H1 (cell line): ENCODE results near the gene GADD45A. TPM values are rescaled to one million over a fixed set of nuclear protein-coding genes. Genes with fewer than 3 reads are reported as not detected.

Experiments
- CTCF ChIA-PET: fragments of 300-600 bp; sonication (Branson Sonifier 250); formaldehyde crosslinking; loops from one replicate; lab custom pipeline; 2021; ENCODE audit not compliant: partially characterized antibody; lab: Charles Lee
- POLR2A ChIA-PET: fragments of 300-600 bp; sonication (Branson Sonifier 250); formaldehyde crosslinking; loops from one replicate; lab custom pipeline; 2021; ENCODE audit warnings: inconsistent platforms; ENCODE audit not compliant: partially characterized antibody; lab: Charles Lee
- DNase-seq, 2 experiments: peaks; one replicate each; pipeline versions ENCODE4 v3.0.0 to v3.0.0-alpha.2; 2010 to 2022; ENCODE audit warnings: low spot score in 2 of 2, low read depth in 1 of 2, mixed read lengths in 1 of 2
- FAIRE-seq: peaks from 2 replicates; lab custom pipeline; 2011; peaks lifted over from hg19 to GRCh38; lab: Jason Lieb, UNC
- H2AFZ ChIP-seq: 2 replicates; pipeline ENCODE4 v1.8.1; 2012; ENCODE audit warnings: low read length, inconsistent platforms
- H2AK5ac ChIP-seq: 2 replicates; pipeline ENCODE4 v1.6.1; 2013; ENCODE audit warnings: low read depth, low read length
- H2BK120ac ChIP-seq: replicated peaks from 2 replicates; pipeline ENCODE3; 2013; ENCODE audit warnings: low read depth, low read length, inconsistent platforms
- H2BK12ac ChIP-seq: 2 replicates; pipeline ENCODE4 v1.6.1; 2013; ENCODE audit warnings: low read depth, low read length
- H2BK15ac ChIP-seq: 2 replicates; pipeline ENCODE4 v1.6.1; 2013; ENCODE audit warnings: low read length
- H2BK20ac ChIP-seq: 2 replicates; pipeline ENCODE4 v1.6.1; 2013; ENCODE audit warnings: low read length
- H2BK5ac ChIP-seq: 2 replicates; pipeline ENCODE4 v1.6.1; 2013; ENCODE audit warnings: low read depth, low read length
- H3K14ac ChIP-seq: 2 replicates; pipeline ENCODE4 v1.6.1; 2013; ENCODE audit warnings: inconsistent platforms; ENCODE audit not compliant: insufficient read length
- H3K18ac ChIP-seq: 2 replicates; pipeline ENCODE4 v1.6.1; 2013; ENCODE audit warnings: low read length; ENCODE audit errors: extremely low read depth
- H3K23ac ChIP-seq: 2 replicates; pipeline ENCODE4 v1.6.1; 2013; ENCODE audit warnings: inconsistent platforms; ENCODE audit not compliant: insufficient read length
- H3K23me2 ChIP-seq: 2 replicates; pipeline ENCODE4 v1.6.1; 2013; ENCODE audit warnings: low read depth, low read length
- H3K27ac ChIP-seq: 2 replicates; pipeline ENCODE4 v1.6.1; 2011; ENCODE audit warnings: low read depth, low read length, inconsistent platforms
- H3K27me3 ChIP-seq, 4 experiments: replicated peaks in 1 of 4; 1 replicate in 1 of 4; 2 replicates in 3 of 4; pipeline versions ENCODE4 v1.6.1 to v1.8.1; 2011 to 2013; ENCODE audit warnings: low read length in 3 of 4, mild to moderate bottlenecking in 3 of 4, inconsistent platforms in 2 of 4, mixed read lengths in 2 of 4, moderate library complexity in 1 of 4; ENCODE audit not compliant: control insufficient read depth in 3 of 4, insufficient read depth in 3 of 4; ENCODE audit errors: extremely low read depth in 1 of 4
- H3K36me3 ChIP-seq, 4 experiments: 2 replicates each; pipeline versions ENCODE4 v1.6.1 to v1.8.1; 2011 to 2013; ENCODE audit warnings: mild to moderate bottlenecking in 4 of 4, low read length in 3 of 4, moderate library complexity in 2 of 4, control low read depth in 1 of 4, inconsistent platforms in 1 of 4; ENCODE audit not compliant: insufficient read depth in 4 of 4, control insufficient read depth in 2 of 4
- H3K4ac ChIP-seq: replicated peaks from 2 replicates; pipeline ENCODE3; 2013; ENCODE audit warnings: low read length, low read depth, mixed read lengths, inconsistent platforms; ENCODE audit not compliant: insufficient read length
- H3K4me1 ChIP-seq, 4 experiments: replicated peaks in 1 of 4; 1 replicate in 1 of 4; 2 replicates in 3 of 4; pipeline versions ENCODE4 v1.6.1 to v1.8.1; 2011 to 2013; ENCODE audit warnings: low read length in 3 of 4, inconsistent platforms in 2 of 4, mixed read lengths in 1 of 4; ENCODE audit not compliant: insufficient read depth in 4 of 4, control insufficient read depth in 3 of 4
- H3K4me2 ChIP-seq, 2 experiments: 2 replicates each; pipeline versions ENCODE4 v1.6.1 to v1.8.1; 2011 to 2013; ENCODE audit warnings: low read depth in 2 of 2, low read length in 2 of 2, control low read depth in 1 of 2, inconsistent platforms in 1 of 2, mild to moderate bottlenecking in 1 of 2; ENCODE audit not compliant: insufficient read depth in 1 of 2
- H3K4me3 ChIP-seq, 4 experiments: fragments of 200-600, 300-600 bp in 1 of 4; sonication (generic), shearing (Covaris generic), sonication (Bioruptor Twin) in 1 of 4; 2 replicates each; pipeline versions ENCODE4 v1.5.1 to v1.8.1; 2011 to 2016; ENCODE audit warnings: low read length in 4 of 4, low read depth in 3 of 4, control low read depth in 2 of 4, inconsistent platforms in 2 of 4, mild to moderate bottlenecking in 2 of 4, mixed read lengths in 1 of 4, moderate library complexity in 1 of 4; ENCODE audit not compliant: insufficient read depth in 2 of 4; ENCODE audit errors: extremely low read depth in 1 of 4
- H3K56ac ChIP-seq: replicated peaks from 2 replicates; pipeline ENCODE3; 2013; ENCODE audit warnings: low read depth, mild to moderate bottlenecking, mixed read lengths, low read length, inconsistent platforms; ENCODE audit not compliant: insufficient read length
- H3K79me1 ChIP-seq: 2 replicates; pipeline ENCODE4 v1.6.1; 2013; ENCODE audit warnings: low read depth, low read length, control low read depth
- H3K79me2 ChIP-seq, 2 experiments: 2 replicates each; pipeline versions ENCODE4 v1.6.1 to v1.8.1; 2012 to 2013; ENCODE audit warnings: low read length in 2 of 2, mild to moderate bottlenecking in 2 of 2, inconsistent platforms in 1 of 2; ENCODE audit not compliant: insufficient read depth in 2 of 2, control insufficient read depth in 1 of 2
- H3K9ac ChIP-seq, 4 experiments: replicated peaks in 1 of 4; 1 replicate in 1 of 4; 2 replicates in 3 of 4; pipeline versions ENCODE4 v1.6.1 to v1.8.1; 2011 to 2013; ENCODE audit warnings: low read depth in 3 of 4, low read length in 3 of 4, control low read depth in 2 of 4, mild to moderate bottlenecking in 2 of 4, moderate library complexity in 2 of 4, inconsistent platforms in 1 of 4; ENCODE audit errors: extremely low read depth in 1 of 4
- H3K9me3 ChIP-seq, 2 experiments: 2 replicates each; pipeline versions ENCODE4 v1.6.1 to v1.8.1; 2012 to 2013; ENCODE audit warnings: mild to moderate bottlenecking in 2 of 2, moderate library complexity in 2 of 2, control low read depth in 1 of 2, inconsistent platforms in 1 of 2, low read depth in 1 of 2, low read length in 1 of 2, mixed read lengths in 1 of 2; ENCODE audit not compliant: insufficient read depth in 2 of 2
- H4K20me1 ChIP-seq, 2 experiments: replicated peaks in 1 of 2; 2 replicates each; pipeline versions ENCODE3 to v1.8.1; 2011 to 2013; ENCODE audit warnings: inconsistent platforms in 2 of 2, low read length in 2 of 2, mild to moderate bottlenecking in 1 of 2; ENCODE audit not compliant: insufficient read depth in 2 of 2, control insufficient read depth in 1 of 2
- H4K5ac ChIP-seq: 2 replicates; pipeline ENCODE4 v1.6.1; 2013; ENCODE audit warnings: low read length, low read depth, mixed read lengths, inconsistent platforms; ENCODE audit not compliant: insufficient read length
- H4K8ac ChIP-seq: 2 replicates; pipeline ENCODE4 v1.8.0; 2013; ENCODE audit warnings: mild to moderate bottlenecking, moderate library complexity, low read length, inconsistent platforms; ENCODE audit not compliant: insufficient read depth; ENCODE audit errors: extremely low read depth
- H4K91ac ChIP-seq: replicated peaks from 2 replicates; pipeline ENCODE3; 2013; ENCODE audit warnings: low read length, mixed read lengths, inconsistent platforms; ENCODE audit not compliant: insufficient read length
- ATF2 ChIP-seq: IDR thresholded peaks from 2 replicates; pipeline ENCODE4 v1.6.1; 2012; ENCODE audit warnings: low read length, inconsistent platforms
- BCL11A ChIP-seq, 2 experiments: IDR thresholded peaks; one replicate each; pipeline ENCODE4 v1.6.1; 2011; ENCODE audit warnings: low read depth in 2 of 2, low read length in 2 of 2, mild to moderate bottlenecking in 2 of 2
- CEBPB ChIP-seq: IDR thresholded peaks from 2 replicates; pipeline ENCODE4 v1.6.1; 2012; ENCODE audit warnings: low read depth, low read length
- HDAC2 ChIP-seq, 2 experiments: fragments of 300-600 bp in 1 of 2; sonication (generic) in 1 of 2; IDR thresholded peaks; 2 replicates each; pipeline ENCODE4 v1.6.1; 2011 to 2012; ENCODE audit warnings: low read depth in 2 of 2, low read length in 2 of 2, mild to moderate bottlenecking in 2 of 2, moderate library complexity in 2 of 2, borderline replicate concordance in 1 of 2, inconsistent platforms in 1 of 2
- MAFK ChIP-seq: IDR thresholded peaks from 2 replicates; pipeline ENCODE4 v1.6.1; 2012; ENCODE audit warnings: low read depth, mild to moderate bottlenecking, improper control_type of control experiment, low read length
- NANOG ChIP-seq: IDR thresholded peaks from 2 replicates; pipeline ENCODE4 v1.6.1; 2011; ENCODE audit warnings: low read length, low read depth, mild to moderate bottlenecking, inconsistent platforms; ENCODE audit not compliant: insufficient read depth, poor library complexity, severe bottlenecking
- NRF1 ChIP-seq: IDR thresholded peaks from 2 replicates; pipeline ENCODE4 v1.6.1; 2011; ENCODE audit warnings: mild to moderate bottlenecking, low read depth, low read length, improper control_type of control experiment
- POLR2A ChIP-seq, 2 experiments: IDR thresholded peaks; 1 replicate in 1 of 2; 2 replicates in 1 of 2; pipeline ENCODE4 v1.6.1; 2011; ENCODE audit warnings: low read depth in 2 of 2, low read length in 2 of 2, mild to moderate bottlenecking in 2 of 2; ENCODE audit errors: control extremely low read depth in 1 of 2
- RAD21 ChIP-seq, 2 experiments: IDR thresholded peaks in 1 of 2; conservative IDR thresholded peaks in 1 of 2; 2 replicates each; pipeline ENCODE4 v1.6.1; 2011; ENCODE audit warnings: low read depth in 2 of 2, low read length in 2 of 2, improper control_type of control experiment in 1 of 2, inconsistent platforms in 1 of 2, mild to moderate bottlenecking in 1 of 2, moderate library complexity in 1 of 2
- SIRT6 ChIP-seq: IDR thresholded peaks from one replicate; pipeline ENCODE4 v1.7.1; 2012; ENCODE audit warnings: low read length, inconsistent platforms
- SRF ChIP-seq: IDR thresholded peaks from 2 replicates; pipeline ENCODE4 v1.6.1; 2011; ENCODE audit warnings: mild to moderate bottlenecking, low read depth, low read length, moderate library complexity
- TEAD4 ChIP-seq: IDR thresholded peaks from 2 replicates; pipeline ENCODE4 v1.6.1; 2012; ENCODE audit warnings: low read depth, low read length, inconsistent platforms, mixed read lengths
- ZNF274 ChIP-seq: IDR thresholded peaks from 2 replicates; pipeline ENCODE4 v1.7.0; 2012; ENCODE audit warnings: low read length, borderline replicate concordance; ENCODE audit errors: extremely low read depth
- polyA plus RNA-seq, 7 experiments: library from polyadenylated mRNA; depleted of rRNA in 3 of 7; stranded (reverse) in 5 of 7; unstranded in 2 of 7; fragments of >200 nt in 5 of 7; fragments of 200-250 nt in 2 of 7; gene quantifications; 1 replicate in 5 of 7; 2 replicates in 1 of 7; 4 replicates in 1 of 7; pipeline versions ENCODE4 v1.2.1 to v1.2.3, GENCODE V29; 2011 to 2013; ENCODE audit warnings: missing spikeins in 2 of 7, mixed read lengths in 2 of 7
- total RNA-seq: library from RNA; stranded (reverse); fragmentation: NEBNext Ultra II Directional; extraction: Animal tissue kit (Norgen Biotek cat#: 25700); gene quantifications from 2 replicates; pipeline ENCODE4 v1.2.1, GENCODE V29; 2021

The GADD45A gene
- total and polyA plus RNA-seq, 2 of the 8 experiments (the other 6 are each of a cell fraction or from before 2014, with no cell fraction given), result 7.6 to 15.6 TPM

- H3K4ac ChIP-seq, result no peak overlapping the region
- no peak overlapping the region for H3K9ac ChIP-seq
- H3K23ac ChIP-seq, result no peak overlapping the region
- no peaks in the 10 kb centered on the region for H3K79me1 ChIP-seq
- H3K56ac ChIP-seq, result no peak overlapping the region
- H3K18ac ChIP-seq, result no peak overlapping the region
- H3K4me2 ChIP-seq, result no peak overlapping the region
- no peak overlapping the region for H4K5ac ChIP-seq
- H4K8ac ChIP-seq, result no peak overlapping the region
- no peak overlapping the region for H2BK12ac ChIP-seq
- H3K4me1 ChIP-seq, result peaks cover 0 to 5% (median 2%) of the 10 kb centered on the region in 4 experiments; a peak in 3 of 7 replicates
- POLR2A ChIA-PET, result interaction anchor here (0.6 kb wide), 1 partner anchor 302 kb away, joined by 3 read pairs; no protein-coding TSS in a partner anchor
- peaks cover 0 to 22% (median 6%) of the 10 kb centered on the region in 4 experiments; a peak in 4 of 8 replicates for H3K36me3 ChIP-seq
- no peaks in the 10 kb centered on the region for H3K9me3 ChIP-seq
- peaks cover 0 to 2% of the 10 kb centered on the region in 2 experiments for H4K20me1 ChIP-seq
- H2AFZ ChIP-seq, result no peak overlapping the region
- no peak overlapping the region for H4K91ac ChIP-seq
- H3K4me3 ChIP-seq, result no peak overlapping the region
- peaks cover 0 to 8% of the 10 kb centered on the region in 2 experiments; a peak in 2 of 4 replicates for H3K79me2 ChIP-seq
- H2BK120ac ChIP-seq, result no peak overlapping the region
- no peak overlapping the region for H2AK5ac ChIP-seq
- H3K23me2 ChIP-seq, result no peaks in the 10 kb centered on the region
- no peak overlapping the region for H3K14ac ChIP-seq
- no peak overlapping the region for H2BK20ac ChIP-seq
- CTCF ChIA-PET, result interaction anchor here (0.6 to 2.5 kb wide), 6 partner anchors 9 to 482 kb away, joined by 3 to 11 read pairs (median 4); no protein-coding TSS in a partner anchor
- H3K27ac ChIP-seq, result no peak overlapping the region
- FAIRE-seq (no peak), DNase-seq (no peak)
- H3K27me3 ChIP-seq, result no peaks in the 10 kb centered on the region
- no peak overlapping the region for H2BK15ac ChIP-seq
- H2BK5ac ChIP-seq, result no peak overlapping the region
- TF ChIP-seq CEBPB (no peak), SRF (no peak), ATF2 (no peak), MAFK (no peak), POLR2A (IDR thresholded peaks at IDR 0.05; ENCODE audit: control extremely low read depth in 1 of 2, low read depth in 2 of 2, low read length in 2 of 2) (no peak), NRF1 (no peak), RAD21 (IDR thresholded peaks at IDR 0.05 in 1 of 2, conservative IDR thresholded peaks at IDR 0.05 in 1 of 2; ENCODE audit: low read depth in 2 of 2, low read length in 2 of 2) (no peak), TEAD4 (no peak), SIRT6 (no peak), BCL11A (IDR thresholded peaks at IDR 0.05; ENCODE audit: low read depth in 2 of 2, low read length in 2 of 2) (no peak), HDAC2 (IDR thresholded peaks at IDR 0.05; ENCODE audit: borderline replicate concordance in 1 of 2, low read depth in 2 of 2, low read length in 2 of 2) (no peak), NANOG (no peak), ZNF274 (no peak)
Observed at GRCh38 chr1:67691712-67692111, 6.7 kb downstream of the GADD45A start.
